B cell (primary cell): ENCODE results near the gene CDS2. TPM values are rescaled to one million over a fixed set of nuclear protein-coding genes. Genes with fewer than 3 reads are reported as not detected.

ENCODE experiments used
- ATAC-seq: fragments of 200-7000 bp; cut with Tn5 transposase; one replicate; pipeline ENCODE4 v1.10.0; 2021; ENCODE audit warnings: low read depth, mild to moderate bottlenecking, moderate number of reproducible peaks, moderate library complexity
- CTCF ChIA-PET: fragments of 350-600 bp; sonication (Branson Sonifier 250); formaldehyde crosslinking; loops from one replicate; lab custom pipeline; 2021; ENCODE audit warnings: antibody characterized with exemption, inconsistent platforms; lab: Charles Lee
- POLR2A ChIA-PET: fragments of 350-600 bp; sonication (Branson Sonifier 250); formaldehyde crosslinking; loops from one replicate; lab custom pipeline; 2021; ENCODE audit warnings: antibody characterized with exemption; lab: Charles Lee
- DNase-seq: peaks from one replicate; pipeline ENCODE4 v3.0.0; 2013
- H2AFZ ChIP-seq: 2 replicates; pipeline ENCODE4 v1.6.1; 2012; ENCODE audit warnings: mild to moderate bottlenecking, low read depth, low read length; ENCODE audit not compliant: insufficient read depth, poor library complexity, severe bottlenecking
- H3K27ac ChIP-seq, 2 donors: 1 replicate in 1 of 2; 2 replicates in 1 of 2; pipeline ENCODE4 v1.5.1; 2012 to 2013; ENCODE audit warnings: low read length in 2 of 2, mild to moderate bottlenecking in 2 of 2, moderate library complexity in 1 of 2
- H3K27me3 ChIP-seq, 4 experiments: fragments of 200-600 bp in 1 of 4; sonication (generic) in 1 of 4; replicated peaks in 1 of 4; 1 replicate in 2 of 4; 2 replicates in 2 of 4; pipeline versions ENCODE4 v1.6.1 to v1.7.0; 2013 to 2016; ENCODE audit warnings: low read length in 3 of 4, mild to moderate bottlenecking in 2 of 4, mixed read lengths in 1 of 4, moderate library complexity in 1 of 4; ENCODE audit not compliant: insufficient read depth in 4 of 4, control insufficient read depth in 3 of 4; ENCODE audit errors: control extremely low read depth in 1 of 4
- H3K36me3 ChIP-seq, 2 experiments: replicated peaks in 1 of 2; 1 replicate in 1 of 2; 2 replicates in 1 of 2; pipeline versions ENCODE4 v1.6.1 to v1.7.1; 2013; ENCODE audit warnings: low read length in 1 of 2; ENCODE audit not compliant: insufficient read depth in 2 of 2, control insufficient read depth in 1 of 2; ENCODE audit errors: control extremely low read depth in 1 of 2, extremely low read depth in 1 of 2
- H3K4me1 ChIP-seq, 2 donors: fragments of 200-600 bp in 1 of 2; sonication (generic) in 1 of 2; 1 replicate in 1 of 2; 2 replicates in 1 of 2; pipeline versions ENCODE4 v1.5.1 to v1.6.1; 2013 to 2017; ENCODE audit warnings: low read length in 2 of 2; ENCODE audit not compliant: control insufficient read depth in 2 of 2, insufficient read depth in 2 of 2
- H3K4me2 ChIP-seq: replicated peaks from 2 replicates; pipeline ENCODE3; 2012; ENCODE audit warnings: mild to moderate bottlenecking, low read depth, low read length; ENCODE audit not compliant: poor library complexity, severe bottlenecking
- H3K4me3 ChIP-seq, 5 experiments: fragments of 200-600 bp in 1 of 5; sonication (generic) in 1 of 5; 1 replicate in 3 of 5; 2 replicates in 2 of 5; pipeline versions ENCODE4 v1.5.1 to v1.7.0; 2011 to 2016; ENCODE audit warnings: low read length in 4 of 5, mild to moderate bottlenecking in 4 of 5, low read depth in 2 of 5, control low read depth in 1 of 5, moderate library complexity in 1 of 5; ENCODE audit not compliant: insufficient read depth in 1 of 5; ENCODE audit errors: control extremely low read depth in 1 of 5, extremely low read depth in 1 of 5
- H3K79me2 ChIP-seq: fragments of 200-600 bp; sonication (generic); one replicate; pipeline ENCODE4 v1.6.0; 2016; ENCODE audit warnings: low read length; ENCODE audit not compliant: control insufficient read depth, insufficient read depth
- H3K9ac ChIP-seq: fragments of 200-600 bp; sonication (generic); 2 replicates; pipeline ENCODE4 v1.6.1; 2017; ENCODE audit warnings: mild to moderate bottlenecking, low read length, moderate library complexity
- H3K9me3 ChIP-seq, 3 donors: one replicate each; pipeline versions ENCODE4 v1.6.1 to v1.7.1; 2013; ENCODE audit warnings: low read length in 2 of 3; ENCODE audit not compliant: control insufficient read depth in 2 of 3, insufficient read depth in 1 of 3; ENCODE audit errors: control extremely low read depth in 1 of 3
- H4K20me1 ChIP-seq: 2 replicates; pipeline ENCODE4 v1.6.0; 2012; ENCODE audit warnings: mild to moderate bottlenecking, low read length; ENCODE audit not compliant: insufficient read depth, control insufficient read depth, poor library complexity, severe bottlenecking
- H3K27ac Mint-ChIP-seq: one replicate; pipeline ENCODE4 v1.8.0; 2021; ENCODE audit warnings: mixed read lengths
- H3K27me3 Mint-ChIP-seq: one replicate; pipeline ENCODE4 v1.8.0; 2021; ENCODE audit warnings: mixed read lengths
- H3K4me1 Mint-ChIP-seq: one replicate; pipeline ENCODE4 v1.8.0; 2021; ENCODE audit warnings: mixed read lengths
- H3K4me3 Mint-ChIP-seq: one replicate; pipeline ENCODE4 v1.8.0; 2021; ENCODE audit warnings: mixed read lengths
- H3K9me3 Mint-ChIP-seq: one replicate; pipeline ENCODE4 v1.8.0; 2022; ENCODE audit warnings: mixed read lengths; ENCODE audit not compliant: insufficient read depth
- EZH2 ChIP-seq: IDR thresholded peaks from 2 replicates; pipeline ENCODE4 v1.6.1; 2012; ENCODE audit warnings: borderline replicate concordance, low read depth, mild to moderate bottlenecking, moderate library complexity, low read length; ENCODE audit not compliant: insufficient read depth, poor library complexity, severe bottlenecking
- WGBS: methylation state at CpG from one replicate; pipeline ENCODE4 v1.1.5; 2013; ENCODE audit warnings: missing lambda C conversion rate; ENCODE audit not compliant: insufficient coverage; 5-methylcytosine and 5-hydroxymethylcytosine counted together
- intact Hi-C: fragments of 100-400 bp; cut with micrococcal nuclease; formaldehyde crosslinking; loops from one replicate; pipeline ENCODE4 v1.10.0; 2022
- polyA plus RNA-seq: library from polyadenylated mRNA; depleted of rRNA; stranded (reverse); fragments of >200 nt; gene quantifications from 2 replicates; pipeline ENCODE4 v1.2.3, GENCODE V29; 2012
- total RNA-seq, 2 donors: library from RNA; stranded (reverse); fragments of 120-200 nt in 1 of 2; gene quantifications; 1 replicate in 1 of 2; 2 replicates in 1 of 2; pipeline versions ENCODE4 v1.2.3 to v1.2.4, GENCODE V29; 2013 to 2022
- TF ChIP-seq, protein P1 (sequence below): fragments of 200-600 bp; IDR thresholded peaks from one replicate; pipeline ENCODE4 v1.8.0; 2022; ENCODE audit warnings: antibody characterized with exemption, mild to moderate bottlenecking

The CDS2 gene
- total and polyA plus RNA-seq, 2 donors (not counting 1 experiment from before 2014, with no cell fraction given): 17.3 to 48.6 TPM

DNA sequence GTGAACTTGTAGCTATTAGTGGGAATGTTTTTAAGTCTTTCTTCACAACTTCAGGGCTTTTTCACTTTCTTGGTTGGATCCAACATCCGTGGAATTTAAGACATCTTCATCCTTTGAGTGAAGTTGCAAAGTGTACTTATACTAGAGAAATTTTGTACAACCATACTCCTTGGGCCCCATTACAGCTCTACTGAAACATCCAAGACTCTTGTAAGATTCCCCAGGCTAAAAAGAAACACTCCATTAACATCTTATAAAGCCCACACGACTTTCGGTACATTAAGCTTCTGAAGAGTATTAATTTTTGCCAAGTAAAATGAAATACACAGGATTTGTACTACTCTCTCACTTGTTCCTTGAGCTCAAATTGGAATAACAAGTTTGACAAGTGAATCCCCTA lies 12.4 kb upstream of the CDS2 start:
- DNase-seq (no peak), ATAC-seq (no peak)
- Histone ChIP-seq H3K27ac (no peak overlapping the region), H3K27me3 (no peaks in the 10 kb centered on the region), H3K9ac (no peak overlapping the region), H2AFZ (no peak overlapping the region), H3K4me3 (no peak overlapping the region), H3K79me2 (peaks cover 43% of the 10 kb centered on the region), H3K9me3 (no peaks in the 10 kb centered on the region), H3K4me2 (no peak overlapping the region), H3K36me3 (peaks cover 3 to 41% of the 10 kb centered on the region in 2 experiments), H4K20me1 (peaks cover 19% of the 10 kb centered on the region), H3K4me1 (peaks cover 21 to 26% of the 10 kb centered on the region in 2 donors)
- Mint-ChIP-seq H3K27ac (peak overlapping the region; percentile 24), H3K9me3 (no peaks in the 10 kb centered on the region), H3K4me1 (peaks cover 26% of the 10 kb centered on the region), H3K4me3 (peak overlapping the region; percentile 17), H3K27me3 (no peaks in the 10 kb centered on the region)
- WGBS: no CpG with 5 or more reads among the region's 3 CpGs
- CTCF ChIA-PET: interaction anchor here (0.5 to 0.8 kb wide), 2 partner anchors 109 to 139 kb away, joined by 4 read pairs; no protein-coding TSS in a partner anchor
- intact Hi-C loops: no loop called here
- TF ChIP-seq, protein P1, sequence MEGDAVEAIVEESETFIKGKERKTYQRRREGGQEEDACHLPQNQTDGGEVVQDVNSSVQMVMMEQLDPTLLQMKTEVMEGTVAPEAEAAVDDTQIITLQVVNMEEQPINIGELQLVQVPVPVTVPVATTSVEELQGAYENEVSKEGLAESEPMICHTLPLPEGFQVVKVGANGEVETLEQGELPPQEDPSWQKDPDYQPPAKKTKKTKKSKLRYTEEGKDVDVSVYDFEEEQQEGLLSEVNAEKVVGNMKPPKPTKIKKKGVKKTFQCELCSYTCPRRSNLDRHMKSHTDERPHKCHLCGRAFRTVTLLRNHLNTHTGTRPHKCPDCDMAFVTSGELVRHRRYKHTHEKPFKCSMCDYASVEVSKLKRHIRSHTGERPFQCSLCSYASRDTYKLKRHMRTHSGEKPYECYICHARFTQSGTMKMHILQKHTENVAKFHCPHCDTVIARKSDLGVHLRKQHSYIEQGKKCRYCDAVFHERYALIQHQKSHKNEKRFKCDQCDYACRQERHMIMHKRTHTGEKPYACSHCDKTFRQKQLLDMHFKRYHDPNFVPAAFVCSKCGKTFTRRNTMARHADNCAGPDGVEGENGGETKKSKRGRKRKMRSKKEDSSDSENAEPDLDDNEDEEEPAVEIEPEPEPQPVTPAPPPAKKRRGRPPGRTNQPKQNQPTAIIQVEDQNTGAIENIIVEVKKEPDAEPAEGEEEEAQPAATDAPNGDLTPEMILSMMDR: no peak
- TF ChIP-seq EZH2: no peak
- POLR2A ChIA-PET: no interaction called here

DNA sequence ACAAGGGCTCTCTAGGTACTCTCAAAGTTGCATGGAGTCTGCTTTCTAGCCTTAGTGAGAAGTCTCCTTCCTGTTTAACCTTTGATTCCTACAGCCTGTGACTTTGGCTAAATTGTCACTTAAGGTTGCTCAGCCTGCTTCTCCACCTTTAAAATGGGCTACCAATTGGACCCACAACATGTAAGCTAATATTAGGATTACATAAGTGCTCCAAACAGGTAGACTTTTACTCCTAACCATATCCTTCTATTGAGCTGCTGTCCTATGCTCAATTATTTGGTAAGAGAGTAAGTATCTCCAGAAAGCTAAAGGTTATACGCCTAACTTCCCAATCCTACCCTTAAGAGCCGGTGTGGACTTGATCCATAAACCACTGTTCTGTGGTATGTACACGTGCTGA lies 9.9 kb upstream of the CDS2 start:
- H3K27ac ChIP-seq: no peak overlapping the region
- Mint-ChIP-seq H3K4me1 (peaks cover 36% of the 10 kb centered on the region), H3K27me3 (no peaks in the 10 kb centered on the region), H3K4me3 (no peak overlapping the region), H3K9me3 (no peaks in the 10 kb centered on the region), H3K27ac (no peak overlapping the region)
- peaks cover 38% of the 10 kb centered on the region for H3K79me2 ChIP-seq
- intact Hi-C loops: no loop called here
- H3K4me1 ChIP-seq: peaks cover 22 to 23% of the 10 kb centered on the region in 2 donors
- H2AFZ ChIP-seq: no peak overlapping the region
- WGBS: no CpG with 5 or more reads among the region's 3 CpGs
- TF ChIP-seq, protein P1: no peak
- TF ChIP-seq EZH2: no peak
- CTCF ChIA-PET: interaction anchor here (0.9 to 4.4 kb wide), 3 partner anchors 16 to 508 kb away, joined by 3 to 25 read pairs (median 7); no protein-coding TSS in a partner anchor
- H4K20me1 ChIP-seq: peaks cover 19% of the 10 kb centered on the region
- no peaks in the 10 kb centered on the region for H3K9me3 ChIP-seq
- no peaks in the 10 kb centered on the region for H3K27me3 ChIP-seq
- DNase-seq (no peak), ATAC-seq (no peak)
- H3K9ac ChIP-seq: no peak overlapping the region
- H3K36me3 ChIP-seq: peaks cover 1 to 26% of the 10 kb centered on the region in 2 experiments
- POLR2A ChIA-PET: no interaction called here
- no peak overlapping the region for H3K4me3 ChIP-seq
- H3K4me2 ChIP-seq: no peak overlapping the region
